Activated naive CD4-positive, alpha-beta T cell treated with anti-CD3 and anti-CD28 coated beads, Interleukin-2, amount 50 U/mL, for 16 hours (primary cell): ENCODE results near the gene OR14I1.

Experiments
- DNase-seq: peaks from one replicate; pipeline ENCODE4 v3.0.0-alpha.2; 2020

OR14I1 gene

GRCh38 chr1:248702714-248703113 is at the start of gene OR14I1:
TSS of gene OR14I1 (minus strand) at chr1:248702766.
- no peak for DNase-seq

- DNase-seq = no peak
These were observed 49.1 kb upstream of the OR14I1 start for GRCh38 chr1:248751635-248752034.

- no peak for DNase-seq
These were observed 48.6 kb upstream of the OR14I1 start for GRCh38 chr1:248751142-248751541.

- no peak for DNase-seq
These were observed 47.9 kb upstream of the OR14I1 start for GRCh38 chr1:248750496-248750895.

GRCh38 chr1:248748211-248748610 is 45.6 kb upstream of the OR14I1 start:
- DNase-seq = no peak

- no peak for DNase-seq
These were observed 38.3 kb upstream of the OR14I1 start for GRCh38 chr1:248740876-248741275.

GRCh38 chr1:248739572-248740205 is 37.1 kb upstream of the OR14I1 start:
- no peak for DNase-seq

- DNase-seq = no peak
These were observed 34.9 kb upstream of the OR14I1 start for GRCh38 chr1:248737457-248737856.

- no peak for DNase-seq
These were observed 34.4 kb upstream of the OR14I1 start for GRCh38 chr1:248736977-248737376.

GRCh38 chr1:248733566-248733965 is 31.0 kb upstream of the OR14I1 start:
- DNase-seq = no peak

- DNase-seq = no peak
These were observed 28.2 kb upstream of the OR14I1 start for GRCh38 chr1:248730507-248731335.

GRCh38 chr1:248714248-248714647 is 11.7 kb upstream of the OR14I1 start:
- DNase-seq = no peak

- no peak for DNase-seq
These were observed 7.8 kb upstream of the OR14I1 start for GRCh38 chr1:248710305-248710900.

GRCh38 chr1:248704606-248705005 is 2.0 kb upstream of the OR14I1 start:
- DNase-seq = no peak

- no peak for DNase-seq
These were observed 1.1 kb upstream of the OR14I1 start for GRCh38 chr1:248703674-248704073.

GRCh38 chr1:248699099-248699498 is 3.5 kb downstream of the OR14I1 start:
- DNase-seq = no peak

GRCh38 chr1:248697907-248698306 is 4.7 kb downstream of the OR14I1 start:
- DNase-seq = no peak

GRCh38 chr1:248696774-248697173 is 5.8 kb downstream of the OR14I1 start:
- no peak for DNase-seq

- DNase-seq = no peak
These were observed 6.3 kb downstream of the OR14I1 start for GRCh38 chr1:248696261-248696660.

GRCh38 chr1:248695451-248696132 is 7.0 kb downstream of the OR14I1 start:
- DNase-seq = no peak

GRCh38 chr1:248691567-248692155 is 10.9 kb downstream of the OR14I1 start:
- DNase-seq = no peak

GRCh38 chr1:248688527-248689298 is 13.9 kb downstream of the OR14I1 start:
- DNase-seq = no peak
